ENCODE measurements around the gene ARNT2.
A peak's percentile ranks its signal among the peaks of the same experiment; 100 is the strongest.

The ARNT2 gene

DNA sequence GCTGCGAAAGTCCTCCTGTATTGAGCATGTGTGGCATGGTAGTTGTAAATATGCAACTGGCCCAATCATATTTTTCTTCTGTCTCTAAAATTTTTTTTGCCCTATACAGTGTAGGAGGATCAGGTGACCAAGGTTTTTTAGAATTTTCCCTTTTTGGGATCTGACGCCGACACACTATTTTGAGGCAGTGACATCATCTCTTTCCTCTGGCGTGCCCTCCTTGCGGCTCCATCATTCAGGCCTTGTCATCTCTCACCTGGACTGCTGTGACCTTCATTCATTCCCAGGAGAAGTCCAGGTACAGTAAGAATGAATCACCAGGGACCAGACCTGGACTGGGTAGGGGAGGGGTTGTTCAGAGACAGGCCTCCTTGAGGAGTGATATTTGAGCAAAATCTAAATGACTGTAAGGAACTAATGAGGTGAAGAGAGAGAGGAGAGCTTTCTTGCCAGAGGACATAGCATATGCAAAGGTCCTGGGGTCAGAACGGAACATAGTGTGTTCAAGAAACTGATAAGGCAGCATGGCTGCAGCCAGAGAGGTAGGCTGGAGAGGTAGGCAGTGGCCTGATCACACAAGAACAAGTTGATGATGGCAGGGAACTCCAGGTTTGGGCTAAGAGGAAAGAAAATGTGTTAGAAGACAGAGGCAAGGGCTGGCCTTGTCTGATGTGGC lies 38.7 kb downstream of the ARNT2 start:
- no peak for DNase-seq (ENCODE audit: low read depth in 2 of 2)

DNA sequence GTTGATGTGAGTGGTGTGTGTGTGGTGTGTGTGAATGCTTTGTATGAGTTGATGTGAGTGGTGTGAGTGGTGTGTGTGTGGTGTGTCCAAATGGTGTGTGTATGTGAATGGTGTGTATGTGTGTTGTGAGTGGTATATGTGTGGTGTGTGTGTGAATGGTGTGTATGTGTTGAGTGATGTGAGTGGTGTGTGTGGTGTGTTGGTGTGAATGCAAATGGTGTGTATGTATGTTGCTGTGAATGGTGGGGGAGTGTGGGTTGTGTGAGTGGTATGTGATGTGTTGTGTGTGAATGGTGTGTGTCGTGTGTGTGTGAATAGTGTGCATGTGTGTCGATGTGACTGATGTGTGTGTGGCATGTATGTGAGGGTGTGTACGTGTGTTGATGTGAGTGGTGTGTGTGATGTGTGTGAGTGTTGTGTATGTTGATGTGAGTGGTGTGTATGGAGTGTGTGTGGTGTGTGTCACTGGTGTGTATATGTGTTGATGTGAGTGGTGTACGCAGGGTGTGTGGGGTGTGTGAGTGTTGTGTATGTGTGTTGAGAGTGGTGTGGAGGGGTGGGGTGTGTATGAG lies 40.6 kb downstream of the ARNT2 start:
- DNase-seq (ENCODE audit: low read depth in 2 of 2): no peak

DNA sequence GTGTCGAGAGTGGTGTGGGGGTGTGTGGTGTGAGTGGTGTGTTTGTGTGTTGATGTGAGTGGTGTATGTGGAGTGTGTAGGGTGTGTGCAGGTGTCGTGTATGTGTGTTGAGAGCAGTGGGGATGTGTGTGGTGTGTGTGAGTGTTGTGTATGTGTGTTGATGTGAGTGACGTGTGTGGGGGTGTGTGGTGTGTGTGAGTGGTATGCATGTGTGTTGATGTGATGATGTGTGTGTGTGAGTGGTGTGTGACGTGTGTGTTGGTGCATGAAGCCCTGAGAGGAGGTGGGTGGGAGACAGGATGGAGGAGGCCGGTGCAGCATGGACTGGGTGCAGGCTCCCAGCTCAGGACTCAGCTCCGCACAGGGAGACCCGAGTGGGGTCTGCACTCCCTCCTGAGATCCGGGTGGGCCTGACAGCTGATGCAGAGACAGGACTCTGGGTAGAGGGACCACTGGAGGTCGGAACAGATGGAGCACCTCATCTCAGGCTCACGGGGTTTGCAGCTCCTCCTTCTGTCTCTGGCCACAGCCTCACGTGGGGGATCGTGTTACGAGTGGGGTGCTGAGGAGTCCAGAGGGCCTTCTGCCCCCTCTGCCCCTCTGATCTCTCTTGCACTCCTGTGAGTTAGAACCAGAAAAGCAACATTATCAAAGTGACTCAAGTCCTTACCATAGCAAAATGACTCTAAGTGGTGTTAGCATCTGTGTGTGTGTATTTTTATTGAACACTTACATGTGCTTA lies 41.3 kb downstream of the ARNT2 start:
- no peak for DNase-seq (ENCODE audit: low read depth in 2 of 2)

DNA sequence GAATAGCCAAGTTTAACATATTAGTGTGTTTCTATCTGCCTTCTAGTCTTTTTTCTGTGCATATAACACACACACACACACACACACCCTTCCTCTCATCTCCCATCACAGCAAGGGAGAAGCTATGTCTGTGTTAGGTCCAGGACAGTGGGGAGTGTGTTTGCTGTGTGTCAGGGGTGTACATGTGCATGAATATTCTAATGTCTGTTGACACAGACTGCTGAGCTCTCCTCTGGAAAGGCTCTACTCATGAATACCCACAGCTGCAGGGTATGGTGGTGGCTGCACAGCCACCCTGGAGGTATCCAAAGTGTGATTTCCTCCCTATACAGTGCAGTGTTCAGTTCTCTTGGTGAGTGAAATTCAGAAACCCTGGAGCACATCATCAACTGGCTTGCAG lies 42.9 kb downstream of the ARNT2 start:
- no peak for DNase-seq (ENCODE audit: low read depth in 2 of 2)

DNA sequence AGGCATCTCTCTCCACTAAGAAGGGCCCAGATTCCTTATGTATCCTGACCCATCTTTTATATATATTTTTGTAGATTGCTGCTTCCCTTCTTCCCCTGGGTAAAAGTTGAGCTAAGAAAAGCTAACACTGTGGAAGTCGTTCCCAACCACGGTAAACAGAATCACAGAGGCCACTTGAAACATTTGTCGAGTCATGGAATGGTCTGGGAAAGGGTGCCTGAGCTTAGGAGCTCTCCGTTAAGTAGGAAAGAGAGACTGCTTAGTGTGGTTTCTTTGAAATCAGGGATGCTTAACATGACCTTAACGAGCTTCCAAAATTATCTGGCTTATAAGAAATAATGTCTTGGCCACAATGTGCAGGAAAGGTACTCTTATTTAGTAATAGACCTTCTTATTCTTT lies 45.6 kb downstream of the ARNT2 start:
- no peak for DNase-seq (ENCODE audit: low read depth in 2 of 2)

DNA sequence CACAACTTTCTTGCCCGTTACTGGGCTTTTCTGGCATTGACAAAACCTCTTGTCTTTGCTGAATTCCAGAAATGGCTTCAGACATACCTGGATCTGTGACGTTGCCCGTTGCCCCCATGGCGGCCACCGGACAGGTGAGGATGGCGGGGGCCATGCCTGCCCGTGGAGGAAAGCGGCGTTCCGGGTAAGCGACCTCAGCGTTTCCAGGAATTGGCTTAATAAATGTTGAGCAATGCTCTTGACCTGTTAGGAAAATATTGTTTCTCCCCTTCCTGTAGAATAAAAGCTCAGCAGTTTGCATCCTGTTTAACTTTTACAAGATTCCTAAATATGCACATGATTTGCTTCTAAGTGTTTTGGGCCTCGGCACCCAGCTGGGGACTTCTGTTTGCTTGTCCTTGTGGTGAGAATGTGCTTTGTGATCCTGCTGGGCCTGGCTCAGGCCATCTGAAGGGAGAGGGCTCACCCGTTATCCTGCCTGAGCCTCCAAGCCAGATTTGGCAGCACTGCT lies 46.7 kb downstream of the ARNT2 start:
- no peak for DNase-seq (ENCODE audit: low read depth in 2 of 2)

DNA sequence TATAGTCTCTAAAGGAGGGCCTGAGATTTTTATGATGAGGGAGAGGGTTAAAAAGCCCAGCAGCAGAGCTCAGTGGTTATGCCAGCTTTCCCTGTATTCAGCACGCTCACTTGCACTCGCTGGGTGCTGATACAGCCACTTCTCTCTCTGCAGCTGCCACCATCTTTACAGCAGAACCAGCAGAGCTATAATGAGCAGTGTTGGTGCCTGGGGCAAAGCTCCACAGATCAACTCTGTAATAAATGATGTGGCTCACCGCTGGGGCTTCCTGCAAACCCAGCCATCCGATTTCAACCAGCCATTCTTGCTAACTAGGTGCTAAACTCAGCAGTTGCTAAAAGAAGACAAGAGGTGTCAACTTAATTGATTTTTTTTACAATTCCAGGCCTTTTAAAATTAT lies 48.0 kb downstream of the ARNT2 start:
- DNase-seq (ENCODE audit: low read depth in 2 of 2): no peak

DNA sequence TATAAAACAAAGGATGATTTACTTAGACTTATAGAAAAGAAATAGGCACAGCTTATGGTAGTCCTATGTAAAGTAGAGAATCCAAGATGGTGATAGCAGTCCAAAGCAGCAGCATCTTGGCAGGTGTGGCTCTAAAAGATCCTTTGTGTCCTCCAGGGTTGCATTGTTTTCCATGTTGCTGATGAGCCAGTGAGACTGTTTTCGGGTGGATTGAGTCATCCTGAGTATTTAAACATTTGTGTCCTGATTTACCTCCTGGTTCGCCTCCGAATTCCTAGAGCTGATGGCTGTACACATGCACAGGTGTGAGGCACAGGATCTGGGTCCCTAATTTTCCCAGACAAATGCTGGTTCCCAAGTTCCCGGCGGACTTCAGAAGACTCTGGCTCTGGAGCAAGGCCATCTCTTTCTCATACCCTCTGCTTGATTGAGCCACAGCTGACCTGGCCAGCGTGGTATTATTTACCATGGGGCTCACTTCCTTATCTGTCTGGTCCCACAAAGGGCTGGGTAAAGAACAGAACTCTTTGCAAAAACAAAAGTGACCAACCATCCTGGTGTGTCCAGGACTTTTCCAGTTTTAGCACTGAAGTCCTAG lies 51.0 kb downstream of the ARNT2 start:
- DNase-seq (ENCODE audit: low read depth in 2 of 2): no peak

DNA sequence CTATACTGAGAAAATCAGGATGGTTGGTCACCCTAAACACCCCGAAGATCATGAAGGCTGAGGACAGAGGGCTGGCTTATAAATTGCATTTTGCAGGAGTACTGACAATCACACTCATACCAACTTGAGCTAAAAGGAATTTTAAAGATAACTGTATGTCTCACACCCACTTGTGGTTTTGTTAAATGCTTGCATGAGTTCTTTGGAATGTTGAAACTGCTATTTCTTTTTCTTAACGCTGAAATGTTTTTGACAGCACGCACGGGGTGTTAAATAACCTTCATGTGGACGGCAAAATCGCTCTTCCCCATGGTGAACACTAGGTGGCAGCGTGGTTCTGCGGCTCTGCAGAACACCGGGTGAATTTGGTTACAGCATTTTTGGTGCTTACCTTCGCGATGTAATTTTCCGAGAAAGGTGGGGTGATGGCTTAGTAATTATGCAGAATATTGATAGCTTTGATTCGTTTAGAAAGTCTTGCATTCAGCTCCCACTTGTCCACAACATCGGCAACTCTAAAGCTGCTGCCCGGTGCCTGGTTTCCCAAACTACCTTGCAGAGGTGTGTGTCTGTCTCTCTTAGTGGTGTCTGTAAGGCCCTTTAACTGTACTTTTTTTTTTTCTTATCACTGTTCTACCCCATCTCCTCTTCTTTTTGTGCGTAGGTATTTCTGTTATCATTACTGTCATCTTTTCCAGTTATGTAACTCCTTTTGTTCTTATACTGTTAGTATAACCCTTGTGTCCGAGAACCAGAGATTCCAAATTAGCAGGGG lies 51.7 kb downstream of the ARNT2 start:
- peak; percentile 22 to 25 for DNase-seq (ENCODE audit: low read depth in 2 of 2)

DNA sequence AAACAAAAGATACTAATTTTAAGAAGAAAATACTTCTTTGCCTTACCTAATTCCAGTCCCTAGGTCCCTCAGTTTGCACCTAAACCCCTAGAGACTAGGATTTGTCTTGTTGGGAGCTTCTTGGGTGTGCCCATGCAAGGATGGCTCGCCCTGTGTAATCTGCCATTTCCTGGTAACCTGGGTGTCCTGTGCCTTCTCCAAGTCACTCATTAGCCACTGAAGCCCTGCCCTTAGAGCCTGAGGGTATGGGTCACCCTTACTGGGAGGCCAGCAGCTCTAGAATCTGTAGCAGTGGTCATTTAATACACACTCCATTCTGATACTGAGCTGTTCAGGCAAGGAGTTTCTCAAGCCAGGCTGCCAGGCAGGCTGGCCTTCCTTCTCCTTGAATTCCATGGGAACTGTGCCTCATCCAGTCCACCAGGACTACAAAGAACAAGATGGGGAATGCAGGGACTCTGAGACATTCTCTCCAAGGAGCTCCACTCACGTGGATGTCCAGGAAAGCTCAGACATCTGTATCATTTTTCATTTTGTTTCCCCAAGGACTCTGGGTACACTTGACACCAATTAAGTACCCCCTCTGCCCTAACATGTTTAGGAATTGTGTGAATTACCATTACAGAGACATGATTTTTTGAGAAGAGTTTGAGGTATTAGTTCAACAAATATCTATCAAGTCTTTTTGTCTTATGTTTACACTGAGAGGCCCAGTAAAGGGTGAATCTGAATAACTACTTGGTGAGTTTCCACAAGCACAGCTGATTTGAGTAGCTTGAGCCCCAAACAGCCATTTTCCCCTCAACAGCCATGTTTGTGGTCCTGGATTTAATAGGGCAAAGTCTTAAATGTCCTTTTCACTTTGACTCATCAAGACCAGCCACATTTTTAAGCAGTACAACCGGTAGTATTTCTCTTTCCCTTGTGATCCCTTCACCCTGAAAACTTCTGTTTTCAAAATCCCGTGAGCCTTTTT lies 52.6 kb downstream of the ARNT2 start:
- DNase-seq (ENCODE audit: low read depth in 2 of 2): no peak

DNA sequence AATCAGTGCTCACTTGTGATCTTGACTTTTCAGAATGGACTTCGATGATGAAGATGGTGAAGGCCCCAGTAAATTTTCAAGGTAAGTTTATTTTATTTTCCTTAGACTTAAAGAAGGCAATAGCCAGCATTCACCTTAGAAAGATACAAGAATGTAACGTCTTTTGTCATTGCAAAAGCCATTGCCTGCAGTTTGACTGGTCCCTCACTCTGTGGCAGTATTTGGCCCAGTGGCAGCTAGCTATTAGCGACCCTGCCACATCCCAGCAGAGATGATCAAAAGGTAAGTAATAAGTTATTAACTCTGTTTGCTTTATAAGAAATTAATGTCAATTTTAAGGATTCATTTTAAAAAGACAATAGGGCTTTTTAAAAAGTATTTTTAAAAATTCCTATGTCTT lies 53.7 kb downstream of the ARNT2 start:
- no peak for DNase-seq (ENCODE audit: low read depth in 2 of 2)

DNA sequence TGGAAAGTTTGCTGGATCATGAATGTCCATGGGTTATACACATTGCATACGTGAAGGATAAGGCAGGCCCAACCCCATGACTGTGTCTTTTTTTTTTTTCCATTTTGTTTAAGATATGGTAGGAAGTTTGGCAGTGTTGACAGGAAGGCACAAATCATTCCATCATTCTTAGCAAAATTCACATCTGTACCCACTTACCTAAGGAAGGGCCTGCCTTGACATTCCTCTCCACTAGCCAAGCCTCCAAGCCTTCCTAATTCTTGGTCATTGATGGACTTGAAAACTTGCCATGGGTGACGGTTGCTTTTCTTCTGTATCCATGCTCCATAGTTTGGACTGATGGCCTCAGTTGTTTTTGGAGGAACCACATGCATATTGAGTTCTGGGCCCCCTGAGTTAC lies 54.4 kb downstream of the ARNT2 start:
- DNase-seq (ENCODE audit: low read depth in 2 of 2): no peak

DNA sequence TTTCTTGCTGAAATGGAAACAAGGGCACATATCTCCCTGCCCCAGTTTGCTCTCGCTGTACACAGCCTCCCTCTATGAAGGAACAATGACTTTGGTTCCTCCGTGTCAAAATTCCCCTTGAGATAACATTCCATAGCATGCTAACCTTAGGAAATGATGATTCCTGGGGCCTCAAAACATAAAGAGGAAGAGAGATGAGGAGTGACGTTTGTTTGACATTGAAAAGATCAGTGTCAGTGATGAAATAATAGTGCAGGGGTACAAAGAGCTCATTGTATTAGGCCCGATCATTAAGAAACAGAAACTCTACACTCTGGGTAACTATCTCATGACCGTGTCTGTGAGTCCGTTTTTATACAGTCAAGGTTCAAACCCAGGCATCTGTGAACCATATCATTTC lies 55.2 kb downstream of the ARNT2 start:
- DNase-seq (ENCODE audit: low read depth in 2 of 2): no peak

DNA sequence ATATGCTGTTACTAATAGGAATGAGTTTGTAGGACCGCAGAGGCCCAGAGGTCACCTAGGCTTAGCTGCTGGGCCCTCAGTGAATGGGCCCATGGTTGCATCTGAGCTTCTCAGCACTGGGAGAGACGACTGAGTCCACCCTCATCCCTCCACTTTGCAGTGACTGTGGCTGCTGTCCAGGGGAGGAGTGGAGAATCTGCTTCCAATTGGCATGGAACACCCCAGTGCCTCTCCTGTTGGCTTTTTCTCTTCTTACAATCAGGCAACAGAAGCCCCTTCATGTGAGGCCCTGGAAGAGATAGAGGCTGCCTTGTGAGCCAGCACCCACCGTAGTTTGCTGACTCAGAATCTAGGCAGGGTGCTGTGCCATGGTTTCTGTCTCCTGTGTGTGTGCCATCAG lies 55.6 kb downstream of the ARNT2 start:
- no peak for DNase-seq (ENCODE audit: low read depth in 2 of 2)

DNA sequence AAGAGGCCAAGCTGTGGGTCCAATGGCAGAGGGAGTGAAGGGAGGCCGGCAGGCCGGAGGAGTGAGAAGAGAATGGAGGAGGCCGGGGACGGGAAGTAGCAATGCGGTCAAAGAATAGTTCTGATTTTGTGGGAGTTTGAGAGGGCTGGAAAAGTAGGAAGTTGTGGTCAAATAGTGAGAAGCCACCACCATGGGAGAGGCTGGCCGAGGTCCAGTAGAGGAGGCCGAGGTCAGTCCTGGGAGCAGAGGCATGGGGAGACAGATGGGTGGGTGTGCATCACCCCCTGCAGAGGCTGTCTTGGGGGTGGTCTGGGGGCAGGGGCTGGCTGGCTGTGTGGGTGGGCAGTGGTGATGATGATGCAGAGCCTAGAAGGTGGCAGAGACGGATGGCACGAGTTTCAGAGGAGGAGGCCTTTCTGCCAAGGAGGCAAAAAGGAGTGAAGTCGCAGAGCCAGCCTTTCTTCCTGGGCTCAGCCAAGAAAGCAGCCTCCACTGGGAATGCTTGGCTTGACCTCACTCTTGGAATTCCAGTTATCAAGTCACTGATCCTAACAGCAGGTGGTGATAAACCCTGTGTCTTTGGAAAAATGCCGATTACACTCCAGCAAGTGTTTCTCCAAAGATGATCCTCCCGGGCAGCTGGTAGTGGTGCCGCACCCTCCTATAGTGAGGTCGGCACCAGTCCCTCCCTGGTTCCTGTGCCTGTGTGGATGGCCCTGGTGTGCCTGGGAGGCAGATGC lies 57.3 kb downstream of the ARNT2 start:
- DNase-seq (ENCODE audit: low read depth in 2 of 2): no peak

DNA sequence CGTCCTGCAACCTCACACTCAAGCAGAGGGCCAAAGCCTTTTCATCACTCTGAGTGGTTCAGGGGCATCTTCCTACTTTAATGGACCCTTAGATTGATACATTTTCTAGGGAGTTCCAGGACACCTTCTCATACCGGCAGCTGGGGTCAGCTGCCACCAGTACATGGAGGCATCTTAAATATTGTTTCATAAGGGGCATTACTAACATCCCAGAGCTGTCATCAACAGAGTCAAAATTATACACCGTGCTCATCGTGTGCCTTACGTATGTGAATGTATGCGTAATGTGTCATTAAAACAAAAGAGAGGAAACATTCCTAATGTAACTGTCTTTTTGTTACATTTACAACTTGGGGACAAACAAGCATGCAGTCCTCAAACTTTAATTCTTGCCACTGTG lies 57.9 kb downstream of the ARNT2 start:
- DNase-seq (ENCODE audit: low read depth in 2 of 2): no peak

DNA sequence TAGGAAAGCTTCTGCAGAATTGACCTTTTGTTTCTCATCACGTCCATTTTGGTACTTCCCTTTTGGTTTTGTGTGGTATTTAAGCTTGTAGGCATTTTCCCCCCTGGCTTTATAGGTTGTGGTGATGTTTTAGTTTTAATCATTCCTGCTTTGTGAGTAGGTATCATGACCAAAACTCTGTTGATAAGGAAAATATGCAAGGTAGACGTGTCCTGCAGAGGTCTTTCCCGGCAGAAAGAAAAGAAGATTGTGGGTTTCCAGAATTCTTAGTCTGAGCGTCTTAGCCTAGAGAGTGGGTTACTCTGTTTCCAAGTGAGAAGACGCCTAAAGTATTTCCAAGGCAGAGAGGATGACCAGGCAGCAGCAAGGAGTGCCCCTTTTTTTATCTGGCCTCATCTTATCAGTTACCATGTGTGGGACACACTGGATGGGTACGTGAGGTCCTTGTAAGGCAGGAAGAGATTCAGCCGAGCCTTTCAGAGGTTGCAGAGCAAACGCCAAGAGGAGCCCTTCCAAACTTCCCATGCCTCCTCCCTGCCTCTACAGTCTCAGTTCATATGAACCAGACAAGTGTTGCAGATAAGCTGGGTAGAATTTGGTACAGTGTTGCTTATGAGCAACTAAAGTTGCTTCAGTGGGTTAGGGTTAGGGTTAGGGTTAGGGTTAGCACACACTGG lies 58.8 kb downstream of the ARNT2 start:
- DNase-seq (ENCODE audit: low read depth in 2 of 2): no peak

DNA sequence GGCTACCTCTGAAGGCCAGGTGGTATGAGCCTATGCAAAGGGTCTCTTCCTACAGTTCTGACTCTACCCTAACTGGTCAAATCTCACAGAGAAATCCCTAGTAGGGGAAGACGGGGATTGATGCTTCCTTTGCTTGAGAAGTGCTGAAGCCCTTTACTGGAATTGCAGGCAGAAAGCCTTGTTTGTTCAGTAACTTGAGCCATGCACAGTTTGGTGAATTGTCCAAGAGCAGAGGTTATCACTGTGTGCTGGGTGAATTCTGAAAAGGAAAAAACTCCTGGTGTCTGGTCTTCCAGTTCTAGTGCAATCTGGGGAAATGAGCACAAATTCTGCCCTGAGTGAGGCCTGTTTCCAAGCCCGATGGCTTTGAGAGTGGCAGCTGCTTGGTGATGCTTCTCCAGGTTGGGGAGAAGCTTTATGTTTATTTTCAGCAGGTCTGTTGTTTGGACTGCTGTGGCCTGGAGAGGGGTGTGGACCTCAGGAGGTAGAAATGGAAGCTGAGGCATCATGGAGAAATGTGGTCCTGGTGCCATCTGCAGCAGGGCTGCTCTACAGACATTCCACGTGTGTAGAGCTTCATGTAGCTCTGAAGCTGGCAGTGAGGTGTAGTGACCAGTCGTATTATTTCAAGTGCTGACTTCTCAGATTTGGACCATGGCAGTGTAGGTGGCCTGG lies 60.9 kb downstream of the ARNT2 start:
- no peak for DNase-seq (ENCODE audit: low read depth in 2 of 2)

DNA sequence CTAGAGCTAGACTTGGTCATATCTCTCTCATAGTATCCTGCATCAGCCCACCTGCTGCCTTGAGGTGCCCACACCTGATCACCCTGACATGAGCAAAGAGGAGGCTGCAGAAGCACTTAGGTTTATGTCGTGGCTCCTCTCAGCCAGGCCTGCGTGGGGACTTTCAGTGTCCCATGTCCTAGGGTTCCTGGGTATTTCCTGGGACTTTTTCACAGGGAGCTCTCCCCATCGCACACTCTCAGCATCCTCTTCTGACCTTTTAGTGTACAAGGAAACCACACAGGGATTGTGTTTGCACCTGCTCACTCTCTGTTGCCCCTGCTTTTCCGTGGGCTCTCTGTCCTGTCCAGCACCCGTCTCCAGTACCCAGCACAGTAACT lies 61.4 kb downstream of the ARNT2 start:
- DNase-seq (ENCODE audit: low read depth in 2 of 2): no peak

All from activated CD4-positive, alpha-beta T cell treated with anti-CD3 and anti-CD28 coated beads for 24 hours (primary cell).